Ovary (tissue), 9 donors: ENCODE measurements around the gene CYP3A5. TPM values are rescaled to one million over a fixed set of nuclear protein-coding genes. Genes with fewer than 3 reads are reported as not detected.
"Not testable (repeated sequence)": the region's sequence is repeated elsewhere in the genome, so short reads cannot be mapped to it uniquely, and the experiment has no call there.

ENCODE experiments used
- DNase-seq, 5 donors: peaks; one replicate each; pipeline ENCODE4 v3.0.0-alpha.2; 2019 to 2020
- H3K27ac ChIP-seq, 2 donors: fragments of 200-600 bp; one replicate each; pipeline versions ENCODE4 v1.5.1 to v1.8.0; 2019 to 2022
- H3K27me3 ChIP-seq: fragments of 200-600 bp; one replicate; pipeline ENCODE4 v1.8.0; 2022
- H3K36me3 ChIP-seq: fragments of 200-600 bp; sonication (generic); one replicate; pipeline ENCODE4 v1.5.1; 2019
- H3K4me1 ChIP-seq: one replicate; pipeline ENCODE4 v1.8.1; 2013; ENCODE audit warnings: mild to moderate bottlenecking, moderate library complexity; ENCODE audit not compliant: insufficient read depth
- H3K4me3 ChIP-seq: fragments of 200-600 bp; sonication (generic); one replicate; pipeline ENCODE4 v1.5.1; 2017
- H3K9me3 ChIP-seq, 2 donors: fragments of 200-600 bp in 1 of 2; sonication (generic) in 1 of 2; one replicate each; pipeline versions ENCODE4 v1.5.1 to v1.8.1; 2013 to 2019; ENCODE audit warnings: mild to moderate bottlenecking in 1 of 2, moderate library complexity in 1 of 2
- CTCF ChIP-seq, 3 donors: fragments of 450-650 bp in 2 of 3; fragments of 200-600 bp in 1 of 3; IDR thresholded peaks; one replicate each; pipeline versions ENCODE4 v1.5.1 to v1.8.0; 2016 to 2022; ENCODE audit warnings: antibody characterized with exemption in 3 of 3, mild to moderate bottlenecking in 1 of 3
- EP300 ChIP-seq: sonication (generic); formaldehyde crosslinking; IDR thresholded peaks from one replicate; pipeline ENCODE4 v1.6.1; 2017; ENCODE audit warnings: antibody characterized with exemption
- POLR2A ChIP-seq: fragments of 450-650 bp; IDR thresholded peaks from one replicate; pipeline ENCODE4 v1.6.1; 2017; ENCODE audit warnings: antibody characterized with exemption, mild to moderate bottlenecking, moderate library complexity
- WGBS, 3 donors: extraction: QIAGEN DNeasy Blood & Tissue Kit in 1 of 3; methylation state at CpG; one replicate each; pipeline versions ENCODE4 v1.1.5 to v1.1.7; 2013 to 2017; 5-methylcytosine and 5-hydroxymethylcytosine counted together
- intact Hi-C, 4 donors: fragments of 100-400 bp; cut with DNase I; formaldehyde crosslinking; loops; one replicate each; pipeline versions ENCODE4 v1.11.0 to v1.15.1; 2022 to 2023
- polyA plus RNA-seq, 2 donors: library from polyadenylated mRNA; stranded (reverse); fragments of 200-250 nt in 1 of 2; fragments of 350-450 nt in 1 of 2; fragmentation: Illumina TruSeq in 1 of 2; extraction: RNeasy Lipid Tissue Mini Kit (QIAGEN cat#74804) in 1 of 2; gene quantifications; one replicate each; pipeline ENCODE4 v1.2.3, GENCODE V29; 2013 to 2014
- total RNA-seq, 7 donors: library from RNA; depleted of rRNA in 2 of 7; stranded (reverse); fragments of >200 nt in 2 of 7; fragmentation: NEBNext Ultra II Directional in 3 of 7; extraction: Animal tissue kit (Norgen Biotek cat#: 25700) in 3 of 7; gene quantifications; one replicate each; pipeline versions ENCODE4 v1.1.0 to v1.2.4, GENCODE V29; 2016 to 2023
- donor health status: DM: no; HTN: no; CAD: no; lungs with moderate emphysema.
- donor health status: DM: no; HTN: no; CAD: no.
- donor health status: Bipolar disorder and iron deficiency.
- donor health status: DM: yes; HTN: yes; CAD: no.
- donor health status: DM: no; HTN: no; CAD: no.
- donor health status: DM: yes; HTN: yes; CAD: no.

Gene CYP3A5
- total and polyA plus RNA-seq, 9 donors: 0.20 to 34.5 (median 1.3) TPM

DNA sequence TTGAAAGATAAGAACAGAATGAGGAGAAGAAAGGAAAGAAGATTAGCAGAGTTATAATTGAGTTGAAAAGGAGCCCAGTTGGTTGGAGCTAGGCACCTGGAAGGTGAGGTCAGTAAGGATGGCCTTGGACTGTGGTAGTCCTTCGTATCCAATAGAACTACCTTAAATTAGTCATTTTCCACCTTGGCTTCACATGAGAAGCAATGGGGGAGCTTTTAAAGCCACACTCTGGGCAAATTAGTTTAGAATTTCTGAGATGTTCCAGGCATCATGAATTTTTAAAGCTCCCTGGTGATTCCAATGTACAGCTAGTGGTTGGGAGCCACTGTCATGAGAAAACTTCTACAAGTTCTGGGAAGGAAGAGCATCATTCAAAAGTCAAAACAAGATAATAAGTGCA, 27.3 kb upstream of the CYP3A5 start:
- TF ChIP-seq EP300 (no peak), POLR2A (no peak)
- DNase-seq: no peak
- no peak overlapping the region for H3K4me3 ChIP-seq
- no peaks in the 10 kb centered on the region for H3K27me3 ChIP-seq
- WGBS, 3 donors: 32 to 35% (median 35%) methylated on average over 1 of the region's 1 CpG
- peaks cover 0 to 6% of the 10 kb centered on the region in 2 donors for H3K9me3 ChIP-seq
- no peaks in the 10 kb centered on the region for H3K4me1 ChIP-seq
- no peak overlapping the region for H3K27ac ChIP-seq
- H3K36me3 ChIP-seq: no peaks in the 10 kb centered on the region
- intact Hi-C loops: no loop called here

DNA sequence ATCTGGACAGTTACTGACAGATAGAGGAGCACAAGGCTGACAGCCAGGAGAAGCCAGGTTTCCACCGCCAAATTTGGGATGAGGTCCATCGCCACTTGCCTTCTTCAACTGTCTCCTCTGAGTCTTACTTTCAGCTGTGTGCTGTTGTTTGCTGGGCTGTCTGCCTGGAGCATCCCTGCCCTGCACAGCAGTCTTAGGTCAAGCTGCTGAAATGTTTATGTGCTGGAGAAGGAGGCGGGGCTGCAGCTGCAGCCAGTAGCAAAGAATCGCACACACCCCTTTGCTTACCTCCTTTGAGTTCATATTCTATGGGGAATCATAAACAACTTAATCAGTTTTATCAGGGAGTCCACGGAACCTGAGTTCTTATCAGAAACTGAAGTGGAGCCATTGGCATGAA, 20.1 kb upstream of the CYP3A5 start:
- H3K27me3 ChIP-seq: no peaks in the 10 kb centered on the region
- no peak overlapping the region for H3K27ac ChIP-seq
- DNase-seq: no peak
- H3K4me3 ChIP-seq: no peak overlapping the region
- no peaks in the 10 kb centered on the region for H3K4me1 ChIP-seq
- 13 to 26% (median 24%) methylated on average over 5 of the region's 5 CpGs for WGBS, 3 donors
- H3K36me3 ChIP-seq: no peaks in the 10 kb centered on the region
- intact Hi-C loops: no loop called here
- TF ChIP-seq POLR2A (no peak), CTCF (IDR thresholded peaks at IDR 0.05) (no peak), EP300 (no peak)
- H3K9me3 ChIP-seq: peaks cover 0 to 3% of the 10 kb centered on the region in 2 donors

GRCh38 chr7:99698867-99699730, 19.3 kb upstream of the CYP3A5 start:
- H3K36me3 ChIP-seq, intact Hi-C loops, H3K9me3 ChIP-seq, DNase-seq, H3K27me3 ChIP-seq, H3K4me1 ChIP-seq, H3K4me3 ChIP-seq, H3K27ac ChIP-seq: not testable (repeated sequence)
- WGBS, 3 donors: 17 to 23% (median 23%) methylated on average over 6 of the region's 6 CpGs

DNA sequence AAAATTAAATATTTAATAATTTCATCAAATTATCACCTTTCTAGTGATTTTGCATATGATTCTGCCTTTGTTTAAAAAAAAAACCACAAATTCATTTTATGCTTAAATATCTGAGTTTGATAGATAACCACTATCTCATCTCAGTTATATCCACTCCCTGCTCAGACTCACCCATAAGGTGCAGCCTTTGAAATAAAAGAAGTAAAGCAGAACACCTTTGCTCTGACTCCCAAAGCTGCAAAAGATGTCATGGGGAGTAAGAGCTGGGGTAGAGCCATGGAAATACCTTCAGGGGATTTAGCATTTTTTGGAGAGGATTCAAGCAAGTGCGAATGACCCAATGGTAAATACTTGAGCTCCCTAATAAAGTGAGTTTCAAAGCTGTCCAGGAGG, 15.1 kb upstream of the CYP3A5 start:
- 89 to 93% (median 90%) methylated on average over 1 of the region's 1 CpG for WGBS, 3 donors
- no peak overlapping the region for H3K27ac ChIP-seq

GRCh38 chr7:99694201-99694911, 14.6 kb upstream of the CYP3A5 start:
- DNase-seq: no peak
- no peaks in the 10 kb centered on the region for H3K9me3 ChIP-seq
- TF ChIP-seq CTCF (IDR thresholded peaks at IDR 0.05) (no peak), EP300 (no peak), POLR2A (no peak)
- no peaks in the 10 kb centered on the region for H3K36me3 ChIP-seq
- no peaks in the 10 kb centered on the region for H3K4me1 ChIP-seq
- no peaks in the 10 kb centered on the region for H3K27me3 ChIP-seq
- 81 to 84% (median 83%) methylated on average over 5 of the region's 5 CpGs for WGBS, 3 donors
- no peak overlapping the region for H3K4me3 ChIP-seq
- intact Hi-C loops: no loop called here
- H3K27ac ChIP-seq: no peak overlapping the region

More for the DNA sequence above, 15.1 kb upstream of the CYP3A5 start:
- no peaks in the 10 kb centered on the region for H3K4me1 ChIP-seq
- no peak for DNase-seq
- no peak overlapping the region for H3K4me3 ChIP-seq
- H3K9me3 ChIP-seq: no peaks in the 10 kb centered on the region
- no peaks in the 10 kb centered on the region for H3K27me3 ChIP-seq
- intact Hi-C loops: no loop called here
- no peaks in the 10 kb centered on the region for H3K36me3 ChIP-seq
- TF ChIP-seq CTCF (IDR thresholded peaks at IDR 0.05) (no peak), EP300 (no peak), POLR2A (no peak)
